SJCRH30 (cell line): ENCODE measurements around the gene HNMT. TPM values are rescaled to one million over a fixed set of nuclear protein-coding genes. Genes with fewer than 3 reads are reported as not detected.

Source experiments
- DNase-seq, 2 experiments: peaks; one replicate each; pipeline ENCODE4 v3.0.0-alpha.2; 2015 to 2020
- H3K27ac ChIP-seq: fragments of 250-450 bp; sonication (Bioruptor Pico); 2 replicates; pipeline ENCODE4 v1.5.1; 2020; ENCODE audit warnings: mild to moderate bottlenecking, moderate library complexity
- H3K27me3 ChIP-seq: fragments of 250-450 bp; sonication (Bioruptor Pico); 2 replicates; pipeline ENCODE4 v1.5.1; 2020; ENCODE audit warnings: mild to moderate bottlenecking, moderate library complexity
- H3K36me3 ChIP-seq: fragments of 250-450 bp; sonication (Bioruptor Pico); 2 replicates; pipeline ENCODE4 v1.5.1; 2020; ENCODE audit warnings: mild to moderate bottlenecking, moderate library complexity
- H3K4me1 ChIP-seq: fragments of 250-450 bp; sonication (Bioruptor Pico); 2 replicates; pipeline ENCODE4 v1.5.1; 2020; ENCODE audit warnings: mild to moderate bottlenecking, moderate library complexity
- H3K4me3 ChIP-seq: fragments of 250-450 bp; sonication (Bioruptor Pico); 2 replicates; pipeline ENCODE4 v1.5.1; 2020; ENCODE audit warnings: mild to moderate bottlenecking, moderate library complexity
- H3K9me3 ChIP-seq: fragments of 250-450 bp; sonication (Bioruptor Pico); replicated peaks from 2 replicates; pipeline ENCODE4 v1.5.1; 2020; ENCODE audit warnings: mild to moderate bottlenecking, moderate library complexity
- total RNA-seq: library from RNA; depleted of rRNA; stranded (reverse); fragments of >200 nt; shearing (Covaris generic); gene quantifications from 2 replicates; pipeline ENCODE4 v1.2.3, GENCODE V29; 2014

HNMT gene
- total RNA-seq, 1 experiment from 2014 or later, result 0.04 TPM

DNA sequence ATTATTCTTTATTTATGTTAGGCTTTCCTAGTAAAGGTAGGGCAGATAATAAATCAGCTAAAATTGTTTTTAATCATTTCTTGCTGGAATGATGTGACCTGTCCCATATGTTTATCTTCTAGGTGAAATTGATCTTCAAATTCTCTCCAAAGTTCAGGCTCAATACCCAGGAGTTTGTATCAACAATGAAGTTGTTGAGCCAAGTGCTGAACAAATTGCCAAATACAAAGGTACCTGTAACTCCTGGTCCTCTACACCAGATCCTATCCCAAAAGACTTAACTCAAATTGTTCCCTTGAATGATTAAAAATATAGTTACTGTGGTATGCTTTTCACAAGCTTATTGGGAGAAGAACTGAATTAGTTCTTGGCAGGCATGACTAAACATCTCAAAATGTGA is 36.5 kb downstream of the HNMT start:
- no peak overlapping the region for H3K27ac ChIP-seq
- no peaks in the 10 kb centered on the region for H3K9me3 ChIP-seq
- no peaks in the 10 kb centered on the region for H3K36me3 ChIP-seq
- no peak overlapping the region for H3K4me3 ChIP-seq
- H3K27me3 ChIP-seq, result no peaks in the 10 kb centered on the region
- DNase-seq, result no peak
- H3K4me1 ChIP-seq, result no peaks in the 10 kb centered on the region

DNA sequence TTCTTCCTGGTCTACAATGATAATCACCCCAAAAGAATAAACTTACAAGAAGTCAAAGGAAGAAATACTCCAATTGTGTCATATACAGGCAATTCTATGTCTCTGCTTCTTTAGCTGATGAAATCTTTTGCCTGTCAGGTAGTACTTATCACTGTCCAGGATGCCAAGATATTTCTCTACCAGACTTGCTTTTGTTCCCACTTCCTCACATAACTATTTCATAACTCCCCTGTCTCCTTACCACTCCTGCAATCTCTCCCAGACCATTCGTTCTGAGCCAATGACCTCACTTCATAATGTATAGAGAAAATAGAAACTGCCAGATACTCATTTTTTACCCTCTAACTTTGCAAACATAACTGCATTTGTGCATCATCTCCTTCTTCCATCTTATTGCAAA is 39.1 kb downstream of the HNMT start:
- H3K4me1 ChIP-seq, result no peaks in the 10 kb centered on the region

DNA sequence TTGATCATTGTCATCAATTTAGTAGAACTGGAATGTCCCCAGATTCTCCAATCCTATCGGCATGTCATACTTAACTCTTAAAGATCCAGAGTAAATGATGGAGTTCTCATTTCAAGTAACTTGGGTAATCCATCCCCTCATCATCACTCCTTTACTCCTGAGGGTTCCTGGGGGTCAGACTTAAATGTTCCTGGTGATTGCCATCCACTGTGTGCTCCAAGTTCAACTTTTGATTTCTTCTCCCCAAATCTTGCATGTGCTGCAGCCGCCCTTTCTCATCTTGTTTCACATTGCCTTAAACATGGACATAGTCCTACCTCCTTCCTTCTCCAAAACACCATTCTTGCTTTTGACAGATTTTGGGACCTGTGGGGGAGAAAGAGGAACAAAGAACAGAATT is 43.2 kb downstream of the HNMT start:
- H3K36me3 ChIP-seq, result no peaks in the 10 kb centered on the region
- H3K27me3 ChIP-seq, result no peaks in the 10 kb centered on the region
- no peak for DNase-seq

More for the DNA sequence above, 39.1 kb downstream of the HNMT start:
- no peak overlapping the region for H3K27ac ChIP-seq
- no peak overlapping the region for H3K4me3 ChIP-seq
- no peak for DNase-seq
- no peaks in the 10 kb centered on the region for H3K27me3 ChIP-seq
- no peaks in the 10 kb centered on the region for H3K9me3 ChIP-seq
- H3K36me3 ChIP-seq, result no peaks in the 10 kb centered on the region

GRCh38 chr2:138009622-138010021 is 45.3 kb downstream of the HNMT start:
- no peaks in the 10 kb centered on the region for H3K4me1 ChIP-seq
- H3K36me3 ChIP-seq, result no peaks in the 10 kb centered on the region
- no peaks in the 10 kb centered on the region for H3K27me3 ChIP-seq
- no peaks in the 10 kb centered on the region for H3K9me3 ChIP-seq
- DNase-seq, result no peak
- no peak overlapping the region for H3K4me3 ChIP-seq
- H3K27ac ChIP-seq, result no peak overlapping the region

More for the DNA sequence above, 43.2 kb downstream of the HNMT start:
- no peak overlapping the region for H3K27ac ChIP-seq
- H3K4me1 ChIP-seq, result no peaks in the 10 kb centered on the region
- H3K4me3 ChIP-seq, result no peak overlapping the region
- no peaks in the 10 kb centered on the region for H3K9me3 ChIP-seq

GRCh38 chr2:138010890-138011289 is 46.6 kb downstream of the HNMT start:
- no peak for DNase-seq
- Histone ChIP-seq H3K9me3 (no peaks in the 10 kb centered on the region), H3K4me3 (no peak overlapping the region), H3K36me3 (no peaks in the 10 kb centered on the region), H3K4me1 (no peaks in the 10 kb centered on the region), H3K27me3 (no peaks in the 10 kb centered on the region; the same call in 1 of the 2 replicates), H3K27ac (no peak overlapping the region)

- H3K4me1 ChIP-seq, result no peaks in the 10 kb centered on the region
- no peaks in the 10 kb centered on the region for H3K9me3 ChIP-seq
- DNase-seq, result no peak
- H3K36me3 ChIP-seq, result no peaks in the 10 kb centered on the region
- peaks cover 4% of the 10 kb centered on the region for H3K27me3 ChIP-seq
- H3K27ac ChIP-seq, result no peak overlapping the region
- no peak overlapping the region for H3K4me3 ChIP-seq
Observed at GRCh38 chr2:138012082-138012481, 47.8 kb downstream of the HNMT start.

DNA sequence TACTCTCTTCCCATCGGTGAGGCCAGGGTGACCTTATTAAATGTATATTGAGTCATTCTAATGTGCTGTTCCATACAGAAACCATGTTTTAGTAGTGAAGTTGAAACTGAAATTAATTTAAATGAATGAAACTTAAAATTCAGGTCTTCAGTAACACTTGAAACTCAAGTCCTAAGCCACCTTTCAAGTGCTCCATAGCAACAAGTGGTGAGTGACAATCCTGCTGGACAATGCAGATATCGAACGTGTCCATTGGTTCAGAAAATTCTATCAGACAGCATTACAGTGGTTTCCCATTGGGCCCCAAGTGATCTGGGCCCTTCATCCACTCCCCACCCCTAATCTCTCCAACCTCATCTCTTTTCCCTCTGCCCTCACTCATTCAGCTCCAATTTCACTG is 48.7 kb downstream of the HNMT start:
- Histone ChIP-seq H3K4me3 (no peak overlapping the region), H3K27ac (no peak overlapping the region), H3K36me3 (no peaks in the 10 kb centered on the region), H3K27me3 (peaks cover 4% of the 10 kb centered on the region), H3K9me3 (no peaks in the 10 kb centered on the region), H3K4me1 (no peaks in the 10 kb centered on the region)
- DNase-seq, result no peak

GRCh38 chr2:138013639-138014038 is 49.4 kb downstream of the HNMT start:
- no peaks in the 10 kb centered on the region for H3K4me1 ChIP-seq
- H3K4me3 ChIP-seq, result no peak overlapping the region
- peaks cover 4% of the 10 kb centered on the region for H3K27me3 ChIP-seq
- no peak overlapping the region for H3K27ac ChIP-seq
- no peak for DNase-seq
- no peaks in the 10 kb centered on the region for H3K36me3 ChIP-seq
- H3K9me3 ChIP-seq, result no peaks in the 10 kb centered on the region

DNA sequence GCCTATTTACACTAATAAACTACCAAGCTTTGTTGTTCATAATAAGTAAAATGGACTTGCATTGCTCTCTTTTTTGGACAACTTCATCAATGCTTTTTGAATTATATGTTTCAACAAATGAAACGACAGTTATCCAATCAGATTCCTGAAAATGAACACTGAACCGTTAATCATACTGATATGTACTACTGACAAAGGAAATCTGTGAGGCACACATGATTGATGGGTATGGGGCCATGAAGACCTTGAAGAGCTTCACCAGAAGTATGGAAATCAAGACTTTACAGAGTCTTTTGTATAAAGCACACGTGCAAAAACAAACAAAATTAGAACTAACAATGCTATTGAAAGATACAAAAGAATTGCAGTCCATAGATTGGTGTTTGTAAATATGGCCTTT is 51.2 kb downstream of the HNMT start:
- H3K27me3 ChIP-seq, result peaks cover 4% of the 10 kb centered on the region
- no peak for DNase-seq
- no peaks in the 10 kb centered on the region for H3K4me1 ChIP-seq
- no peaks in the 10 kb centered on the region for H3K9me3 ChIP-seq
- H3K36me3 ChIP-seq, result no peaks in the 10 kb centered on the region
- H3K4me3 ChIP-seq, result no peak overlapping the region
- no peak overlapping the region for H3K27ac ChIP-seq

- H3K27me3 ChIP-seq, result peaks cover 4% of the 10 kb centered on the region
- no peak overlapping the region for H3K4me3 ChIP-seq
- H3K27ac ChIP-seq, result no peak overlapping the region
- no peaks in the 10 kb centered on the region for H3K9me3 ChIP-seq
- DNase-seq, result no peak
- H3K36me3 ChIP-seq, result no peaks in the 10 kb centered on the region
- no peaks in the 10 kb centered on the region for H3K4me1 ChIP-seq
Observed at GRCh38 chr2:138016351-138017087, 52.2 kb downstream of the HNMT start.

DNA sequence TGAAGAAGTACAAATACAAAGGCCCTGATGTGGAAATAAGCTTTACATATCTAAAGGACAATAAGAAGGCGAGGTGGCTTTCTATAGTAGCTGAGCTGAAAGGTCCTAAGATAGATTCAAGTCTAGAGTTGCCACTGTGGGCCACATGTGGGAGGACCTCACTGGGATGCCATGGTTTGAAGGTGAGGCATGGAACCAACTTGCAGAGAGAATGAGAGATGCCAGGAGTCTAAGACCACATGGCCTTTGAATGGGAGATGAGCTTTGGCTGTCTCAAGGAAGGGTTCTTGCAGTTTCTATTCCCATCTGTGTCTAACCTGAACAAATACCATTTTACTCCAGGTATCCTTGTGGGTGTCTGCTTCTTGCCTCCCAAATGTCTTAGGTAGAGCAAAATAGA is 53.6 kb downstream of the HNMT start:
- Histone ChIP-seq H3K4me1 (no peaks in the 10 kb centered on the region), H3K36me3 (no peaks in the 10 kb centered on the region), H3K27ac (no peak overlapping the region)

GRCh38 chr2:138018866-138019688 is 54.8 kb downstream of the HNMT start:
- Histone ChIP-seq H3K4me3 (no peak overlapping the region), H3K4me1 (no peaks in the 10 kb centered on the region), H3K27me3 (peaks cover 4% of the 10 kb centered on the region), H3K9me3 (no peaks in the 10 kb centered on the region), H3K36me3 (no peaks in the 10 kb centered on the region), H3K27ac (no peak overlapping the region)
- no peak for DNase-seq

More for the DNA sequence above, 53.6 kb downstream of the HNMT start:
- H3K9me3 ChIP-seq, result no peaks in the 10 kb centered on the region
- DNase-seq, result no peak
- peaks cover 4% of the 10 kb centered on the region for H3K27me3 ChIP-seq
- no peak overlapping the region for H3K4me3 ChIP-seq

DNA sequence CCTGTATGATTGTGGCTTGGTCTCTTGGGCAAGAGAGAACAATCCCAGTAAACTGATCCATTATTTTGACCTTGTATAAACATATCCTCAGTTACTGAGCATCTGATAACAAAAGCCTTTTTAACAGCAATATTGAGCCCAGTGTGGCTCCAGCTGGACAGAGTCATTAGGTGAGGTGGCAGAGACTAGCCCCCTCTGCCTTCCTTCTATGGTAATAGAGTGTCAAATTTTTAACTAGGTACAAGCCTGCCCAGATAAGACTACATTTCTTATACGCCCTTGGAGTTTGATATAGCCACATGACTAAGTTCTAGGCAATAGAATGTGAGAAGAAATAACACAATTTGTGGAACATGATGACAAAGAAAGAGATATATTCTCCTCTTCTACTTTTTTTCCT is 56.2 kb downstream of the HNMT start:
- H3K4me1 ChIP-seq, result no peaks in the 10 kb centered on the region
- no peaks in the 10 kb centered on the region for H3K9me3 ChIP-seq
- no peak overlapping the region for H3K27ac ChIP-seq
- H3K36me3 ChIP-seq, result no peaks in the 10 kb centered on the region
- H3K27me3 ChIP-seq, result peaks cover 4% of the 10 kb centered on the region
- H3K4me3 ChIP-seq, result no peak overlapping the region
- DNase-seq, result no peak

DNA sequence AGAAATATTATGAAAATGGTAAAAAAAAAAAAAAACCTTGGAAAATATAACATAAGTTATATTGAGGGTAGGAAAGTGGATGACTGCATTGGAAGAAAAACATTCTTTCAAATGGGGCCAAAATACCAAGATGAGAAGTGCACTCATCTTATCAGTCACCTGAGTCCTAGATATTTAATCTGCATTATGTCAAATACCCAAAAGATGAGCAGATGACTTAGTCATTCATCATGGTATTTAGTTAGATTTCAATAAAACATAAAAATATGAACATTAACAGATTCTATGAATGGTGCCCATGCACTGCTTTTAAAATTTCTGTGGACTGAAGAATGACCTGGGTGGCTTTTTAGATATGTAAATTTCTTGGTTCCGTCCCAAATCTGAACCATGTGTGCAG is 56.9 kb downstream of the HNMT start:
- Histone ChIP-seq H3K27ac (no peak overlapping the region), H3K4me1 (no peaks in the 10 kb centered on the region), H3K9me3 (no peaks in the 10 kb centered on the region), H3K36me3 (no peaks in the 10 kb centered on the region), H3K27me3 (peaks cover 3% of the 10 kb centered on the region; the same call in 1 of the 2 replicates), H3K4me3 (no peak overlapping the region)
- no peak for DNase-seq

DNA sequence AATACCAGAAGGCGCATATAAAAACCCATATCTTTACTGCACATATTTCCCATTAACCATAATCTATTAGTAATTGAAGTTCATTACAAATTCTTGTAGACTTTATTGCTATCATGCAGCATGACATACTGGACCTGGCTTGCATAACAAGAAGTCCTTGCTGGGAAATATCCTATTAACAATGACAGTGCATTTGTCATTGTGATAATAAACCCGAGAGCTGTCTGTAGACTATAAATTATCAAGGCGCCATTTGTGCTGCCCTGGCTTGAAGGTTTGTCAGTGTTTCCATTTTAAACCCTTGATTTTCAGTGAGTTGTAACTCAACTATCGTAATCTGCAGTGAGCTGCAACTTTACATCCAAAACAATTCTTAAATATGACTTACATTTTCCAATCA is 59.0 kb downstream of the HNMT start:
- no peak overlapping the region for H3K27ac ChIP-seq
- no peaks in the 10 kb centered on the region for H3K9me3 ChIP-seq
- no peaks in the 10 kb centered on the region for H3K4me1 ChIP-seq
- no peak for DNase-seq
- H3K27me3 ChIP-seq, result no peaks in the 10 kb centered on the region
- H3K4me3 ChIP-seq, result no peak overlapping the region
- H3K36me3 ChIP-seq, result no peaks in the 10 kb centered on the region
